GM13976 (cell line): Measurements from ENCODE around the gene SLC25A22.

ENCODE experiments used
- DNase-seq: peaks from one replicate; pipeline ENCODE4 v3.0.0; 2012; ENCODE audit warnings: low spot score
- in situ Hi-C: fragments of 300-500 bp; cut with MboI; formaldehyde crosslinking; loops from one replicate; pipeline ENCODE4 v1.12.0; 2022; ENCODE audit warnings: low sequenced_read_pairs, mixed read lengths, inconsistent platforms; ENCODE audit not compliant: unreplicated experiment
- TF ChIP-seq, protein P1 (sequence below): IDR thresholded peaks from 2 replicates; pipeline ENCODE4 v1.5.1; 2012; ENCODE audit warnings: borderline replicate concordance, mild to moderate bottlenecking; ENCODE audit not compliant: insufficient read depth; ENCODE audit errors: extremely low read depth, missing control alignments, control extremely low read depth

SLC25A22 gene

DNA sequence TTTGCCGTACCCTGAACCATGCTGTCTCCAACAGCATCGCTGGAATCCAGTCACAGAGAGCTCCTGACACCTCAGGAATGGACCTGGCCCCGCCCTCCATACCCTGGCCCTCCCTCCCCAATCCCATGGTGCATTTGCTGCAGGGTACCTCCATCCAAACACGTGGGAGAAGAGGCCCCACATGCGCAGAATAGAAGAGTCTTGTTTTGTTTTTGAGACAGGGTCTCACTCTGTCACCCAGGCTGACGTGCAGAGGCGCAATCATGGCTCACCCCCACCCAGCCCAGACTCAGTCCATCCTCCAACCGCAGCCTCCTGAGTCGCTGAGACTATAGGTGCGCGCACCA lies 18.3 kb upstream of the SLC25A22 start:
- no peak for DNase-seq
- TF ChIP-seq, protein P1, sequence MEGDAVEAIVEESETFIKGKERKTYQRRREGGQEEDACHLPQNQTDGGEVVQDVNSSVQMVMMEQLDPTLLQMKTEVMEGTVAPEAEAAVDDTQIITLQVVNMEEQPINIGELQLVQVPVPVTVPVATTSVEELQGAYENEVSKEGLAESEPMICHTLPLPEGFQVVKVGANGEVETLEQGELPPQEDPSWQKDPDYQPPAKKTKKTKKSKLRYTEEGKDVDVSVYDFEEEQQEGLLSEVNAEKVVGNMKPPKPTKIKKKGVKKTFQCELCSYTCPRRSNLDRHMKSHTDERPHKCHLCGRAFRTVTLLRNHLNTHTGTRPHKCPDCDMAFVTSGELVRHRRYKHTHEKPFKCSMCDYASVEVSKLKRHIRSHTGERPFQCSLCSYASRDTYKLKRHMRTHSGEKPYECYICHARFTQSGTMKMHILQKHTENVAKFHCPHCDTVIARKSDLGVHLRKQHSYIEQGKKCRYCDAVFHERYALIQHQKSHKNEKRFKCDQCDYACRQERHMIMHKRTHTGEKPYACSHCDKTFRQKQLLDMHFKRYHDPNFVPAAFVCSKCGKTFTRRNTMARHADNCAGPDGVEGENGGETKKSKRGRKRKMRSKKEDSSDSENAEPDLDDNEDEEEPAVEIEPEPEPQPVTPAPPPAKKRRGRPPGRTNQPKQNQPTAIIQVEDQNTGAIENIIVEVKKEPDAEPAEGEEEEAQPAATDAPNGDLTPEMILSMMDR: no peak
- in situ Hi-C loops: no loop called here

DNA sequence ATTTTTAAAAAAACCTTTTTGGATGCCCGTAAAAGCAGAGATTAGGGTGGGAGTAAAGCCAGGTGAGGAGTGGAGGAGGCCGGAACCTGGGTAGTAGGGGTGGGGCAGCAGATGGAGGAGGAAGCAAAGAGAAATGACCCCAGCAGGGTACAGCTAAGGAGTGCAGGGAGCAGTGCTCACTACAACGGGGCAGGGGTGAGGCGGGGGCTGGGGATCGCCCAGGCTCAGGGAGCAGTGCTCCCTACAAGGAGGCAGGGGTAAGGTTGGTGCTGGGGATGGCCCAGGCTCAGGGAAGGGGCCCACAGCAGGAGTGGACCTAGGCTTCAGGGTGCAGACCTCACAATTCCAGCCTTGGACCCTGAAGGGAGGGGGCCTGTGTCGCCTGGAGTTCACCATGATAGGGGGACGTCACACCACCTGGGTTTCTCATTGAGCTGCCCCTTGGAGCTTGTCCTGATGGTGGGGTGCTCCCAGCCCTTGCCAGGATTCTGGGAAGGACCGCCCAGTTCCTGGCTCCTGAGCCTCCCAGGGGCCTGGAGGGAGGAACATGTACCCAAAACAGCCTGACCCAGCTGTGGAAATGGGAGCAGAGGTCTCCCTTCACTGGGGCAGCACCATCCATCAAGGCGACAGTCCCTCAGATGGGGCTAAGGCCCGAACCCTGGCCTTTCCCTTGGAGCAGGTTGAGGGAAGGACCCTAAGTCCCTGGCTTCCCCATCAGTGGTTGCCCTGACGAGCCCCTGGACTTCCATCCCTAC lies 17.8 kb upstream of the SLC25A22 start:
- in situ Hi-C loops: no loop called here
- no peak for DNase-seq
- TF ChIP-seq, protein P1: no peak

DNA sequence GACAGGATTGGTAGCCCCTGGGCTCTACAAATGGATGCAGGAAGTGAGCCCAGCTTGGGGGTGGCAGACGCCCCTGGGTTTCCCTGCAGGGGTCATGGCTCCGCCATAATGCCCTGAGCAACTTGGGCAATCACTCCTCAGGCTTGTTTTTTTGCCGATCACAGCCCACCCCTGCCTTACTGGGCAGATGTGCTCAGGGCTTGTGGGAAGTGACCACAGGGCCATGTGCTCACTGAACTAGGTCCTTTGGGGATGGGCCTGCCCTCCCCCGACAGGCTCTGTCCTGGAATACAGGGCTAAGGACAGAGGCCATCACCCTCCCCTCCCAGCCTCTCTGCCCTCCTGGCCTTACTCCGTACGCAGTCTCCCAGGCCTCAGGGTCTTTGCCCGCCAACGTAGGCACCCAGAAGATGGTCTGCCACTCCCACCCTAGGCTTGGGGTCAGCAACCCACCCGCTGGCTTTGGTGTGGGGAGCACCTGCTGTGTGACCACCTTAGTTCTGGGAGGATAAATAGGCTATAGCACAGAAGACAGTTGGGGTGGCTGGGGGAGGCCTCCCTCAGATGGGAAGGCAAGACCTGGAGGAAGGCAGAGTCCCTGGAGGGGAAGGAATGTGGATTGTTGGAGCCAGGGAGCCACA lies 15.5 kb upstream of the SLC25A22 start:
- TF ChIP-seq, protein P1: no peak
- in situ Hi-C loops: no loop called here

DNA sequence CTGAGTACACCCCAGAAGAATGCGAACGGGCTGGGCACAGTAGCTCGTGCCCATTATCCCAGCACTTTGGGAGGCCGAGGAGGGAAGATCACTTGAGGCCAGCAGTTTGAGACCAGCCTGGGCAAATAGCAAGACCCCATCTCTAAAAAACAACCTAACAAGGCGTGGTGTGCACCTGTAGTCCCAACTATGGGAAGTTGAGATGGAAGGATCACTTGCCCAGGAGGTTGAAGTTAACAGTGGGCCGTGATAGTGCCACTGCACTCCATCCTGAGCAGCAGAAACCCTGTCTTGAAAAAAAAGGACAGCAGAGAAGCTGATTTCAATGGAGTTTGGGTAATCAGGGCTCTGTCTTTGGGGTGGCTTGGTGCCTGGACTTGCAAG lies 15.0 kb upstream of the SLC25A22 start:
- no peak for DNase-seq
- in situ Hi-C loops: no loop called here
- TF ChIP-seq, protein P1: no peak

More for the DNA sequence above, 15.5 kb upstream of the SLC25A22 start:
- DNase-seq: no peak

DNA sequence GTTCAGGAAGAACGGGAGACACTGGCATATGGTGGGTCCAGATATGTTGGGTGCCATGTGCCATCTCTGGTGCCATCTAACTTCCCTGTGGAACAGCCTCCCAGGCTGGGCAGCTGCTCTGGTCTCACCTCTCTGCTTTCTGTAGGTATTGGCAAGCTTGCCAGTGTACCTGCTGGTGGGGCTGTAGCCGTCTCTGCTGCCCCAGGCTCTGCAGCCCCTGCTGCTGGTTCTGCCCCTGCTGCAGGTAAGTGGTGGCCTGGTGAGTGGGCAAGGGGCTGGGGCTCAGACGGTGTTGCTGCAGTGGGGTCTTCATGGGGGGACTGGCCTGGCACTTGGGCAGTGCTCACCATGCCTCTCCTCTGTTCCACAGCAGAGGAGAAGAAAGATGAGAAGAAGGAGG lies 14.3 kb upstream of the SLC25A22 start:
- in situ Hi-C loops: no loop called here
- TF ChIP-seq, protein P1: no peak
- no peak for DNase-seq

DNA sequence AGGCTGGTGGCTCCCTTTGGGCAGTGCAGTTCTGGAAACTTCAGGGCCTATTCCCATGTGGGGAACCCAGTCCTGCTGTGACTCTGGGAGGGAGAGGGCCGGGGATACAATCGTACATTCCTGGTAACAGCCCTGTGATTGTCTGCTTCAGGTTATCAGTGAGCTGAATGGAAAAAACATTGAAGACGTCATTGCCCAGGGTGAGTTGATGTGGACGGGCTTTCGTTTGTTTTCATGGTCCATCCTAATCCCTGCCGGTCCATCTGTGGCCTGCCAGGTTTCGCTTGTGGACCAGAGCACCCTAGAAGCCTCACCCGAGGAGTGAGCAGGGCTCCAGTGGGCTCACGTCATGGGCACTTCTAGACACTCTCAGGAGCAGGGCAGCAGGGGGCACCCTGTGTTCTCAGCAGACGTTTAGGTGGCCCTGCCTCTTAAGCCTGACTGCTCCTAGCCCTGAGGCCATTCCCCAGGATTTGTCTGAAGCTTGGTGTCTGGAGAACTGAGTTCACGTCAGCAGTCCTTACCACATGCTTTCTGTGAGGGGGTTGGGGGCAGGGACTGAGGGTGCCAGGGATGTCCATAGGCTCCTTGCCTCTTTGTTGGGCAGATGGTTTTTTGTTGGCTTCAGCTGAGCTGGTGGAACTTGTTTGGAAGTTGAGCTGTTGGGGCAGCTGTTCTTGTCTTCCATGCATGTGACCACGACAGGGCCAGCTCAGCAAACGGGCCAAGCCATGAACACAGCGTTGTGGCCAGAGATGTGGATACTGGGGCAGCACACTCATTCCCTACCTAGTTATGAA lies 13.6 kb upstream of the SLC25A22 start:
- in situ Hi-C loops: no loop called here
- no peak for DNase-seq
- TF ChIP-seq, protein P1: peak; percentile 13
